ENCODE results near the gene ABHD2.

- TF ChIP-seq CTCF (IDR thresholded peaks at IDR 0.05) = no peak
- no peak for TF ChIP-seq POLR2A (IDR thresholded peaks at IDR 0.05)
These were observed 86.2 kb downstream of the ABHD2 start for GRCh38 chr15:89174476-89174875.
